Activated CD4-positive, alpha-beta memory T cell treated with anti-CD3 and anti-CD28 coated beads for 36 hours (primary cell): ENCODE data around the gene ANK2. TPM values are rescaled to one million over a fixed set of nuclear protein-coding genes. Genes with fewer than 3 reads are reported as not detected.

ENCODE experiments used
- CTCF ChIA-PET: fragments of 350-600 bp; sonication (Branson Sonifier 250); formaldehyde crosslinking; loops from one replicate; lab custom pipeline; 2021; ENCODE audit warnings: antibody characterized with exemption, inconsistent platforms; lab: Charles Lee
- POLR2A ChIA-PET: fragments of 350-600 bp; sonication (Branson Sonifier 250); formaldehyde crosslinking; loops from one replicate; lab custom pipeline; 2021; ENCODE audit warnings: antibody characterized with exemption; lab: Charles Lee
- DNase-seq: peaks from one replicate; pipeline ENCODE4 v3.0.0-alpha.2; 2020
- H3K27ac Mint-ChIP-seq: one replicate; pipeline ENCODE4 v1.8.0; 2021; ENCODE audit warnings: mixed read lengths
- H3K27me3 Mint-ChIP-seq: one replicate; pipeline ENCODE4 v1.8.0; 2021; ENCODE audit warnings: mixed read lengths
- H3K36me3 Mint-ChIP-seq: one replicate; pipeline ENCODE4 v1.8.0; 2021; ENCODE audit warnings: mixed read lengths
- H3K4me1 Mint-ChIP-seq: one replicate; pipeline ENCODE4 v1.8.0; 2021; ENCODE audit warnings: low read depth, mixed read lengths
- H3K4me3 Mint-ChIP-seq: one replicate; pipeline ENCODE4 v1.8.0; 2021; ENCODE audit warnings: mild to moderate bottlenecking, mixed read lengths
- H3K9me3 Mint-ChIP-seq: one replicate; pipeline ENCODE4 v1.8.0; 2021; ENCODE audit warnings: mixed read lengths
- intact Hi-C: fragments of 100-400 bp; cut with micrococcal nuclease; formaldehyde crosslinking; loops from one replicate; pipeline ENCODE4 v1.15.1; 2023
- total RNA-seq, 2 experiments: library from RNA; stranded (reverse); gene quantifications; one replicate each; pipeline ENCODE4 v1.2.3, GENCODE V29; 2021

Gene ANK2
- total RNA-seq, 2 experiments from 2014 or later: 0.82 to 1.2 TPM

DNA sequence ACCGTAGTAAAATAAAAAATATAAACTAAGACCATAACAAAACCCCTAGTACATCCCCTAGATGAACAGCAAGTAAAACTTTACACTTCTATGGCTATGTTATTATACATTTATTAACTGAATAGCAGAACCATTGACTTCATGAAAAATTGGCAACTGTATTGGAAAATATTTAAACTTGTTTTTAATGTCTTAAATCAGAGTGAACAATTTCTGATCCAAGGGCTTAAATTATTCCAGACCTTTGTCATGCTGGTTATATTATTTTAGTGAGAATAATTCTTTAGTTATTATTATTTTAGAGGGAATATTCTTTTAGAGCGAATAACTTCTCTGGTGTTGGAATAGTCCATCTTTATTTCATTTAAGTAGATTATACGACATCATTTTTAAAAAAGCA is 265.0 kb downstream of the ANK2 start:
- Mint-ChIP-seq H3K4me1 (peaks cover 11% of the 10 kb centered on the region), H3K4me3 (no peak overlapping the region)
- intact Hi-C loops: no loop called here

DNA sequence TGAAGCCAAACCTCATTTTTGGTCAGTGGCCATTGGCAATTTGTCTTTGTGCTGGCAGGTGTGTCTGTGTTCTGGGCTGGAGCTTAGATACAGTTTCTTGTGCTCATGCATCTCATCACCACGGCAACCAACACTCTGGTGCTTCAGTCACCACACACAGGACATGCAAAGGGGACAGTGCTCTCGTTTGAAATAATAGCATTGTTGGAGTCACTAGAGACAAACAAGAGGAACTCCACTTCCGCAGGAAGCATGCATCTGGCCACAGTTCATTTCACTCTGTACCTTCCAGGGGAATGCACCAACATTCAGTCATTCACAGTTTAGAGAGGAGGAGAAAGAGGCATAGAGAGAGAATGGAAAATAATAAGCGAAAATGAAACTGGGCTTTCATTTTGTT is 267.4 kb downstream of the ANK2 start:
- POLR2A ChIA-PET: no interaction called here

More for the DNA sequence above, 265.0 kb downstream of the ANK2 start:
- no peak for DNase-seq
- no peaks in the 10 kb centered on the region for H3K9me3 Mint-ChIP-seq
- H3K36me3 Mint-ChIP-seq: no peaks in the 10 kb centered on the region
- ChIA-PET CTCF (no interaction called here), POLR2A (no interaction called here)
- no peak overlapping the region for H3K27ac Mint-ChIP-seq
- peaks cover 2% of the 10 kb centered on the region for H3K27me3 Mint-ChIP-seq

DNA sequence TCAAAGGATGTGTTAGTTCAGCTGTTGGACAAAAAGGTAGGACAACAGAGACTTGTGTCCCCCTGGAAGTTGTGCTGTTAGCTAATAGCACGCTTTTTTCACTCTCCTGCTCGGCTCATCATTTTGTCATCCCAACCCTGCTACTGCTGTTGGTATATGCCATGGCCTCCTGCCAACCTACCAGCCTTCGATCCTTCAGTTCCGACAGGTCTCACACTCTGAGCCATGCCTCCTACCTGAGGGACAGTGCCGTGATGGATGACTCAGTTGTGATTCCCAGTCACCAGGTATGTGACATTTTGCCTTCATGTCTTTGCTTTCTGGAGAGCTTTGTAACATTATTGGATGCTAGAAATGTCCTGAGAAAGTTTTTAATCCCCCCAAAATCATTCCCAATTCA is 268.1 kb downstream of the ANK2 start:
- DNase-seq: no peak
- H3K27me3 Mint-ChIP-seq: peaks cover 3% of the 10 kb centered on the region
- H3K4me1 Mint-ChIP-seq: peaks cover 11% of the 10 kb centered on the region
- intact Hi-C loops: loop anchor here (1.0 kb wide), 1 partner anchor 38 kb away; no protein-coding TSS in a partner anchor
- no peaks in the 10 kb centered on the region for H3K9me3 Mint-ChIP-seq
- H3K27ac Mint-ChIP-seq: no peak overlapping the region
- ChIA-PET CTCF (no interaction called here), POLR2A (no interaction called here)
- H3K36me3 Mint-ChIP-seq: no peaks in the 10 kb centered on the region
- H3K4me3 Mint-ChIP-seq: no peak overlapping the region

More for the DNA sequence above, 267.4 kb downstream of the ANK2 start:
- Mint-ChIP-seq H3K9me3 (no peaks in the 10 kb centered on the region), H3K27ac (no peak overlapping the region), H3K4me3 (no peak overlapping the region), H3K36me3 (no peaks in the 10 kb centered on the region), H3K27me3 (peaks cover 2% of the 10 kb centered on the region), H3K4me1 (peaks cover 11% of the 10 kb centered on the region)
- CTCF ChIA-PET: no interaction called here
- DNase-seq: peak; percentile 27
- intact Hi-C loops: loop anchor here (1.0 kb wide), 1 partner anchor 38 kb away; no protein-coding TSS in a partner anchor

DNA sequence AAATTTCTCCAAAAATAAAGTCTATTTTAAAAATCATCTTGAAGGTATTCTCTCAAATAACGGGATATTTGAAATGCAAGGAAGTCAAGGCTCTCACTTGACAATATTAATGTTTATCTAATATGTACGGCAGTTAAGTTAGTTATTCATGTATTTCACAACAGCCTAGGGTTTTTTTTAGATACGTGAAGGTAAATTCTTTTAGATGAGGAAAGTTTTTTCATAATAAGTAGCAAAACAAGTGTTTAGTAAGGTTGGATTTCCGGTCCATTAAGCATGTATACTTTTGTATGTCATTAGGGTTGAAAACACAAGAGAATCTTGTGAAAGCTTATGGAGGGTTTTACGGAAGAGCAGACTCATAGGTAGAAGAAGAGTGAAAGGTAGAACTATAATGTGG is 273.3 kb downstream of the ANK2 start:
- ChIA-PET POLR2A (no interaction called here), CTCF (no interaction called here)
- Mint-ChIP-seq H3K4me3 (no peak overlapping the region), H3K27me3 (peaks cover 8% of the 10 kb centered on the region), H3K9me3 (no peaks in the 10 kb centered on the region), H3K36me3 (no peaks in the 10 kb centered on the region), H3K4me1 (no peaks in the 10 kb centered on the region), H3K27ac (no peak overlapping the region)
- no peak for DNase-seq
- intact Hi-C loops: no loop called here

DNA sequence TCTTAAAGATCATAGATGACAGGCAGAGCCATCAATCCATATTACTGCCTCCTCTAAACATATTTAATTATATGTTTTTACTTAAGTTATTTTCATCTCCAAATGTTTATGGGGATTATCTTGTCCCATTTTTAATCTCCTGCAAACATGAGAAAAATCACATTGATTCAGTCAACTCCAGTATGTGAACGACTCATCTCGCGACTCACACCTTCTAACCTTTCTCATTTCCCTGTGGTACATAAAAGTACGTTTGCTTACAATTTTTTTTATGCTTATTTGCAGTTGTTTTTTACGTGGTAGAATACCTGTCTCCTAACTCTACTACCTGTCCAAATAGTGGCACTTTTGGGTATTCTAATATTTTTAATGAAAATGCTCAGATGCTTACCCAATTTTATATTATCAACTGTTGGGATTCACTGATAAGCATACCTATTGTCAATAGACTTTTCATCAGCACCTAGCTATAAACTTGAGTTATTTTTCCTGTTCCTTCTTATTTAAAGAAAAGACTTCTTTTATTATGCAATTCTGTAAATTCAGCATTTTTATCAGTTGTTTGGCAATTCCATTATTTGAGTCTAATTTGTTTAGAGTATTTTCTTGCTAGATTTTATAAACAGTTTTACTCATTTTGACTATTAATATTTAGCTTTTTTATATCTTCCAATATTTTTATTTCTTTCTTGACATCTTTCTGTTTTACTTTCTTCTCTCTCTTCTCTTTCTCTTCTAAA is 276.6 kb downstream of the ANK2 start:
- peaks cover 10% of the 10 kb centered on the region for H3K27me3 Mint-ChIP-seq
- no peaks in the 10 kb centered on the region for H3K36me3 Mint-ChIP-seq
- no peaks in the 10 kb centered on the region for H3K9me3 Mint-ChIP-seq
- ChIA-PET CTCF (interaction anchor here (1.7 kb wide), 1 partner anchor 48 kb away, joined by 7 read pairs; no protein-coding TSS in a partner anchor), POLR2A (no interaction called here)
- no peaks in the 10 kb centered on the region for H3K4me1 Mint-ChIP-seq
- no peak overlapping the region for H3K4me3 Mint-ChIP-seq
- peak; percentile 22 for DNase-seq
- intact Hi-C loops: loop anchor here (5.0 kb wide), 1 partner anchor 49 kb away; no protein-coding TSS in a partner anchor
- H3K27ac Mint-ChIP-seq: no peak overlapping the region

DNA sequence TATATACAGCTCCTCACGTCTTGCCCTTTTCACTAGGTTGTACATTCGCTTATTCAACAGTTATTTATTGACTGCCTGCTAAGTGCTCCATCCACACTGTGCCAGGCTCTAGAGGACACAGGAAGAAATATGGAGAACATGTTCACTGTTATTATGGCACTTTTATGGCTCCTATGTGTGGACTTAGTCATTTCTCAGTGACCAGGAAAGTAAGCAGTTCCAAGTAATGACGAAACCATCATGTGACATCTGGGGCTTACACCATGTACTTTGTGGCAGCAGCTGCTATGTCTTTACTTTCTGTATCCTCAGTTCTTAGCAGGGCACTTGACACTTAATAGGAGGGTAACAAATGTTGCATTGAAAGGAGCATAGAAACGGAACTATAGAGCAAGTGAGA is 278.0 kb downstream of the ANK2 start:
- POLR2A ChIA-PET: no interaction called here
- intact Hi-C loops: loop anchor here (5.0 kb wide), 1 partner anchor 50 kb away; no protein-coding TSS in a partner anchor
- CTCF ChIA-PET: interaction anchor here (0.6 to 1.7 kb wide), 2 partner anchors 49 to 1057 kb away, joined by 3 to 7 read pairs; no protein-coding TSS in a partner anchor
- Mint-ChIP-seq H3K9me3 (no peaks in the 10 kb centered on the region), H3K36me3 (no peaks in the 10 kb centered on the region), H3K4me1 (no peaks in the 10 kb centered on the region), H3K27me3 (peaks cover 9% of the 10 kb centered on the region), H3K4me3 (no peak overlapping the region), H3K27ac (no peak overlapping the region)
- DNase-seq: no peak

DNA sequence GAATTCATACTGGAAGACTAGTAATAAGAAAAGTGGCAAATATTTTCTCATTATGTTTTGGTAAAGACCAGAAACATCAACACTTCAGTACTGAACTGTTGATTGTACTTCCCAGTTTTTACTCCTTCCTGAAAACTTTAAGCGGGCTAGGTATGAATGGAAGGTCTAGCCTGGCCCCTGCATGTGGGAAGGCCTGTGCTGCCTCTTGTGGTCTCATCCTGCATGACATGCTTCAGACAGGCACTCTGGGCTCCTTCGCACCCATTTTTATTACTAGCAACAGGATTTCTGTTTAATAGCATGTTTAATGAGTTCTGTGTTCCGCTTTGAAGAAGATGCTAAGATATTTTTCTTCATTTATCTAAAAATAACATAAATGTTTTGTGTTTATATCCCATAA is 279.1 kb downstream of the ANK2 start:
- peak; percentile 11 for DNase-seq
- H3K27ac Mint-ChIP-seq: no peak overlapping the region
- no peaks in the 10 kb centered on the region for H3K4me1 Mint-ChIP-seq
- H3K36me3 Mint-ChIP-seq: no peaks in the 10 kb centered on the region
- intact Hi-C loops: loop anchor here (5.0 kb wide), 1 partner anchor 51 kb away; no protein-coding TSS in a partner anchor
- H3K9me3 Mint-ChIP-seq: no peaks in the 10 kb centered on the region
- no peak overlapping the region for H3K4me3 Mint-ChIP-seq
- ChIA-PET POLR2A (no interaction called here), CTCF (no interaction called here)
- peaks cover 9% of the 10 kb centered on the region for H3K27me3 Mint-ChIP-seq

DNA sequence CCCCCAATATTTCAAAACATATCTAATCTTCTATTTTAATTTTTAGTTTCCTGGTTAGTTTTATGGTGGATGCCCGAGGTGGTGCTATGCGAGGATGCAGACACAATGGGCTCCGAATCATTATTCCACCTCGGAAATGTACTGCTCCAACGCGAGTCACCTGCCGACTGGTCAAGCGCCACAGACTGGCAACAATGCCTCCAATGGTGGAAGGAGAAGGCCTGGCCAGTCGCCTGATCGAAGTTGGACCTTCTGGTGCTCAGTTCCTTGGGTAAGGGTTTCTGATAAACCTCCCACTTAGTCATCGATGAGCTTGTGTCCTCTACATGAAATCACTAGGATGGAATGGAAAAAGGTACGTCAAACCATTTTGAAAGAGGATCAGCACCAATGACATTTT is 280.7 kb downstream of the ANK2 start:
- DNase-seq: no peak
- Mint-ChIP-seq H3K4me3 (no peak overlapping the region), H3K36me3 (no peaks in the 10 kb centered on the region), H3K27ac (no peak overlapping the region), H3K27me3 (peaks cover 10% of the 10 kb centered on the region), H3K9me3 (no peaks in the 10 kb centered on the region), H3K4me1 (no peaks in the 10 kb centered on the region)
- intact Hi-C loops: no loop called here
- POLR2A ChIA-PET: no interaction called here
- CTCF ChIA-PET: no interaction called here

DNA sequence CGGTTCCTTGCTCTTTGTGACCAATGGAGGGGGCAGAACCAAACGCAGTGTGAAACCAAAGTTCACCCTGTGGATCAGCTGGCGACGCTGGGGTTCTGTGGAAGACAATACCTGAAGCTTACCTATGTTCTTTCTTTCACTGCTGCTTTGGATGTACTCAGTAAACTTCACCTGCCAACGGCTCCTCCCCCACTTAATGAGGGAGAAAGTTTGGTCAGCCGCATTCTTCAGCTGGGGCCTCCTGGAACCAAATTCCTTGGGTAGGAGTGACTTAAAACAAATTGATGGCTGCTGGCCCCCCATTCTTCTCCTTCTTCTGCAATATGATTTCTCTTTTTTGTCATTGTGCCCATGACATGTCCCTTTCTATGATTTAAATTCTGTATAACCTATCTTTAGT is 282.4 kb downstream of the ANK2 start:
- no peaks in the 10 kb centered on the region for H3K36me3 Mint-ChIP-seq
- DNase-seq: no peak
- ChIA-PET POLR2A (no interaction called here), CTCF (no interaction called here)
- no peaks in the 10 kb centered on the region for H3K9me3 Mint-ChIP-seq
- no peak overlapping the region for H3K4me3 Mint-ChIP-seq
- peaks cover 11% of the 10 kb centered on the region for H3K27me3 Mint-ChIP-seq
- no peak overlapping the region for H3K27ac Mint-ChIP-seq
- intact Hi-C loops: no loop called here
- H3K4me1 Mint-ChIP-seq: no peaks in the 10 kb centered on the region

DNA sequence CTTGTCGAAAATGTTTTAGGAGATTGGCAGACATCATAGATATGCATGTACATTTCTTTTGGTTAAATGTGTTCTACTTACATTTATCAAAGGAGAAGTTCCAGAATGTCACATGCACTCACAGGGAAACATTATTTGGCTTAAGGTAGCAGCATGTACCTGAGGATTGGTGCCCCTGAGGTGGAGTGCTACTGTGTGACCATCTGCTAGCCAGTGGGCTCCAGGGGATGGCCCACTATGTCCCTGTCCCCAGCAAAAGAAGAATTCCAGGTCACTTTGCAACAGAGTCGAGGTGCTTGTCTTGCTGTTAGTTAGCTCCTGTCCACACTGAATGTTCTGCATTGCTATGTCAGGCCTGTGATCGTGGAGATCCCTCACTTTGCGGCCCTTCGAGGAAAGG is 283.2 kb downstream of the ANK2 start:
- POLR2A ChIA-PET: no interaction called here
- H3K36me3 Mint-ChIP-seq: no peaks in the 10 kb centered on the region

DNA sequence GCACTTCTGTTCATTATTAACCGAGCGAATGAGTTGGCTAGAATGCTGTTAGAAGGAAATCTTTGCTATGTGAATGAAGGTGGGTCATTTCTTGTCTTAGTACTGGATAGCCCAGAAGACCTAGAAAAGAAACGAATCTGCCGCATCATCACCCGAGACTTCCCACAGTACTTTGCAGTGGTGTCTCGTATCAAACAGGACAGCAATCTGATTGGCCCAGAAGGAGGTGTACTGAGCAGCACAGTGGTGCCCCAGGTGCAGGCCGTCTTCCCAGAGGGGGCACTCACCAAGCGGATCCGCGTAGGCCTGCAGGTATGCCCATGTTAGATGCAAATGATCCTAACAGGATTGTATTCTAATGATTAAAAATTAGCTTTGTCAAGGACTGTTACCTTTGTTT is 286.3 kb downstream of the ANK2 start:
- Mint-ChIP-seq H3K27ac (no peak overlapping the region), H3K9me3 (no peaks in the 10 kb centered on the region), H3K36me3 (no peaks in the 10 kb centered on the region), H3K4me1 (no peaks in the 10 kb centered on the region), H3K4me3 (no peak overlapping the region), H3K27me3 (peaks cover 9% of the 10 kb centered on the region)
- intact Hi-C loops: no loop called here
- POLR2A ChIA-PET: no interaction called here
- DNase-seq: no peak
- CTCF ChIA-PET: no interaction called here

More for the DNA sequence above, 283.2 kb downstream of the ANK2 start:
- Mint-ChIP-seq H3K4me1 (no peaks in the 10 kb centered on the region), H3K27me3 (peaks cover 7% of the 10 kb centered on the region), H3K4me3 (no peak overlapping the region), H3K9me3 (no peaks in the 10 kb centered on the region), H3K27ac (no peak overlapping the region)
- no peak for DNase-seq
- CTCF ChIA-PET: no interaction called here
- intact Hi-C loops: no loop called here

DNA sequence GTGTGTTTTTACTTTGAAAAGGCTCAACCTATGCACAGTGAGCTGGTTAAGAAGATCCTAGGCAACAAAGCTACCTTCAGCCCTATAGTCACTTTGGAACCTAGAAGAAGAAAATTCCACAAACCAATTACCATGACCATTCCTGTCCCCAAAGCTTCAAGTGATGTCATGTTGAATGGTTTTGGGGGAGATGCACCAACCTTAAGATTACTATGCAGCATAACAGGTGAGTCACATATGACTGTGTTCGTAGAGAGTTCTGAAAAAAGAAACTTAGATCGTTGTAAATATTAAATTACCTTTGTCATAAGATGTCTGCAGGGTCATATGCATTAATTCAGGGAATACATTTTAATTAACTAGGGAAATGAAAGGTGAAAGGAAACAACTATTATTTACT is 287.1 kb downstream of the ANK2 start:
- Mint-ChIP-seq H3K4me1 (no peaks in the 10 kb centered on the region), H3K36me3 (no peaks in the 10 kb centered on the region), H3K9me3 (no peaks in the 10 kb centered on the region), H3K27me3 (peaks cover 12% of the 10 kb centered on the region), H3K27ac (no peak overlapping the region), H3K4me3 (no peak overlapping the region)
- ChIA-PET CTCF (no interaction called here), POLR2A (no interaction called here)
- intact Hi-C loops: no loop called here
- DNase-seq: no peak

DNA sequence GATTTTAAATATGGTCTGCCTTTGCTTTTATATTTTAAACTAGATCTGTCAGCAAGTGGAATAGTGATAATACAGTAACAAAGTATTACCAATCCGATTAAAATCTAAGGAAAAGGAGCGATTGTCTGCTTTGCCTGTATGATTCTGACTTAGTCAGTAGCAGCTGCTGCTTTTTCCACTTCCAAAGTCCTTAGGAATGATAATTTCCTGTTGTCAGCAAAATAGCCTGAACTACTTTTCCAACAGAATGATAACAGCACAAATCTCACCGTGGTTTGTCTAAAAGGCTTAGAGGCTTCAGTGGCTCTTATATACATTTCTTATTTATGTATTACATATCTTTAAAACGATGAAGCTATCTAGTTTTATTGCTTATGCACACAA is 290.0 kb downstream of the ANK2 start:
- POLR2A ChIA-PET: no interaction called here
- CTCF ChIA-PET: interaction anchor here (0.6 kb wide), 1 partner anchor 60 kb away, joined by 3 read pairs; no protein-coding TSS in a partner anchor
- intact Hi-C loops: no loop called here
- no peak overlapping the region for H3K27ac Mint-ChIP-seq
- H3K4me3 Mint-ChIP-seq: no peak overlapping the region
- no peak for DNase-seq
- no peaks in the 10 kb centered on the region for H3K36me3 Mint-ChIP-seq
- peaks cover 13% of the 10 kb centered on the region for H3K27me3 Mint-ChIP-seq
- H3K9me3 Mint-ChIP-seq: no peaks in the 10 kb centered on the region
- H3K4me1 Mint-ChIP-seq: no peaks in the 10 kb centered on the region
